ENCODE results near the gene C14orf180.
"Not testable (repeated sequence)": the region's sequence is repeated elsewhere in the genome, so short reads cannot be mapped to it uniquely, and the experiment has no call there.

C14orf180 gene

GRCh38 chr14:104576232-104576969 lies 3.2 kb upstream of the C14orf180 start:
- FAIRE-seq (no peak), DNase-seq (ENCODE audit: extremely low spot score, insufficient read length, low read depth) (no peak)

GRCh38 chr14:104576970-104577332 lies 2.6 kb upstream of the C14orf180 start:
- FAIRE-seq (no peak), DNase-seq (ENCODE audit: extremely low spot score, insufficient read length, low read depth) (no peak)

- FAIRE-seq, result no peak
- no peak for DNase-seq (ENCODE audit: extremely low spot score, insufficient read length, low read depth)
Measured at GRCh38 chr14:104577426-104577825, 2.1 kb upstream of the C14orf180 start.

GRCh38 chr14:104577847-104578301 lies 1.7 kb upstream of the C14orf180 start:
- no peak for DNase-seq (ENCODE audit: extremely low spot score, insufficient read length, low read depth)
- FAIRE-seq, result no peak

GRCh38 chr14:104578321-104578720 lies 1.2 kb upstream of the C14orf180 start:
- FAIRE-seq, result no peak

GRCh38 chr14:104579939-104580338 lies 375 bp downstream of the C14orf180 start:
- DNase-seq (ENCODE audit: extremely low spot score, insufficient read length, low read depth); FAIRE-seq: not testable (repeated sequence)

More at GRCh38 chr14:104578321-104578720, 1.2 kb upstream of the C14orf180 start:
- DNase-seq (ENCODE audit: extremely low spot score, insufficient read length, low read depth), result no peak

- no peak for DNase-seq (ENCODE audit: extremely low spot score, insufficient read length, low read depth)
- FAIRE-seq, result no peak
Measured at GRCh38 chr14:104580961-104581360, 1.4 kb downstream of the C14orf180 start.

- FAIRE-seq, result no peak
- DNase-seq (ENCODE audit: extremely low spot score, insufficient read length, low read depth), result no peak
Measured at GRCh38 chr14:104581521-104581920, 2.0 kb downstream of the C14orf180 start.

- DNase-seq (ENCODE audit: extremely low spot score, insufficient read length, low read depth), result no peak
- no peak for FAIRE-seq
Measured at GRCh38 chr14:104582005-104582404, 2.4 kb downstream of the C14orf180 start.

GRCh38 chr14:104582662-104583061 lies 3.1 kb downstream of the C14orf180 start:
- FAIRE-seq (no peak), DNase-seq (ENCODE audit: extremely low spot score, insufficient read length, low read depth) (no peak)

- FAIRE-seq, result no peak
- no peak for DNase-seq (ENCODE audit: extremely low spot score, insufficient read length, low read depth)
Measured at GRCh38 chr14:104583424-104584306, 4.1 kb downstream of the C14orf180 start.

GRCh38 chr14:104584557-104584956 lies 5.0 kb downstream of the C14orf180 start:
- FAIRE-seq, result no peak
- no peak for DNase-seq (ENCODE audit: extremely low spot score, insufficient read length, low read depth)

GRCh38 chr14:104585966-104586697 lies 6.6 kb downstream of the C14orf180 start:
- FAIRE-seq (no peak), DNase-seq (ENCODE audit: extremely low spot score, insufficient read length, low read depth) (no peak)

GRCh38 chr14:104586832-104587620 lies 7.5 kb downstream of the C14orf180 start:
- DNase-seq (ENCODE audit: extremely low spot score, insufficient read length, low read depth) (no peak), FAIRE-seq (no peak)

- no peak for DNase-seq (ENCODE audit: extremely low spot score, insufficient read length, low read depth)
- FAIRE-seq, result no peak
Measured at GRCh38 chr14:104587641-104588040, 8.1 kb downstream of the C14orf180 start.

GRCh38 chr14:104588066-104588857 lies 8.7 kb downstream of the C14orf180 start:
- FAIRE-seq, result no peak

GRCh38 chr14:104589338-104590195 lies 10.0 kb downstream of the C14orf180 start:
- DNase-seq (ENCODE audit: extremely low spot score, insufficient read length, low read depth), result no peak
- FAIRE-seq, result no peak

More at GRCh38 chr14:104588066-104588857, 8.7 kb downstream of the C14orf180 start:
- no peak for DNase-seq (ENCODE audit: extremely low spot score, insufficient read length, low read depth)

All from GM18507 (cell line).